Activated T-helper 1 cell treated with anti-CD3 and anti-CD28 coated beads, Interleukin-2, amount 50 U/mL, for 16 hours (primary cell): Measurements from ENCODE around the gene TCEA2.
"Not testable (repeated sequence)": the region's sequence is repeated elsewhere in the genome, so short reads cannot be mapped to it uniquely, and the experiment has no call there.

Source experiments
- DNase-seq, 2 donors: peaks; one replicate each; pipeline ENCODE4 v3.0.0-alpha.2; 2020; ENCODE audit warnings: low read depth in 1 of 2, low spot score in 1 of 2

TCEA2 gene

GRCh38 chr20:64076061-64076997, 13.3 kb downstream of the TCEA2 start:
- no peak for DNase-seq

- DNase-seq = no peak
Measured at GRCh38 chr20:64077094-64077493, 14.1 kb downstream of the TCEA2 start.

- no peak for DNase-seq
Measured at GRCh38 chr20:64077541-64077875, 14.5 kb downstream of the TCEA2 start.

- peak; percentile 29 to 46 for DNase-seq
Measured at GRCh38 chr20:64077876-64078551, 15.0 kb downstream of the TCEA2 start.

GRCh38 chr20:64078934-64079272, 15.9 kb downstream of the TCEA2 start:
- no peak for DNase-seq

GRCh38 chr20:64079273-64080012, 16.4 kb downstream of the TCEA2 start, which contains the start of gene RGS19:
Gene RGS19 (minus strand): TSS chr20:64079518. CDS start chr20:64076886, 2,632 bp downstream.
- DNase-seq = peak; percentile 36 to 52

- no peak for DNase-seq
Measured at GRCh38 chr20:64080013-64080812, 17.2 kb downstream of the TCEA2 start, which contains the start of gene OPRL1. Gene OPRL1 (plus strand): TSS chr20:64080082. CDS start chr20:64092721, 12,639 bp downstream.

GRCh38 chr20:64080813-64081623, 18.0 kb downstream of the TCEA2 start:
- no peak for DNase-seq

- no peak for DNase-seq
Measured at GRCh38 chr20:64081624-64081964, 18.6 kb downstream of the TCEA2 start.

- DNase-seq = no peak
Measured at GRCh38 chr20:64082126-64082731, 19.2 kb downstream of the TCEA2 start.

- DNase-seq = no peak
Measured at GRCh38 chr20:64082820-64083377, 19.9 kb downstream of the TCEA2 start.

GRCh38 chr20:64083378-64083803, 20.4 kb downstream of the TCEA2 start:
- peak; percentile 40 to 45 for DNase-seq

- DNase-seq = no peak
Measured at GRCh38 chr20:64083804-64084684, 21.0 kb downstream of the TCEA2 start, which contains the start of gene LKAAEAR1. Gene LKAAEAR1 (minus strand): TSS chr20:64084398. CDS start chr20:64084219, 179 bp downstream.

- no peak for DNase-seq
Measured at GRCh38 chr20:64084685-64085152, 21.7 kb downstream of the TCEA2 start.

GRCh38 chr20:64086801-64087200, 23.8 kb downstream of the TCEA2 start:
- DNase-seq = no peak

- not testable (repeated sequence) for DNase-seq
Measured at GRCh38 chr20:64087226-64087825, 24.3 kb downstream of the TCEA2 start.

GRCh38 chr20:64088586-64088985, 25.6 kb downstream of the TCEA2 start:
- DNase-seq = not testable (repeated sequence)

GRCh38 chr20:64090165-64090564, 27.2 kb downstream of the TCEA2 start:
- no peak for DNase-seq
